Renal cortical epithelial cell (primary cell): ENCODE results near the gene RGL1. TPM values are rescaled to one million over a fixed set of nuclear protein-coding genes. Genes with fewer than 3 reads are reported as not detected.

Experiments used
- DNase-seq: peaks from one replicate; pipeline ENCODE4 v3.0.0-alpha.2; 2011; ENCODE audit warnings: low read depth
- total RNA-seq: library from RNA; depleted of rRNA; stranded (reverse); fragments of >200 nt; gene quantifications from 2 replicates; pipeline ENCODE4 v1.2.3, GENCODE V29; 2014

RGL1 gene
- total RNA-seq, 1 donor from 2014 or later, result 5.9 TPM

DNA sequence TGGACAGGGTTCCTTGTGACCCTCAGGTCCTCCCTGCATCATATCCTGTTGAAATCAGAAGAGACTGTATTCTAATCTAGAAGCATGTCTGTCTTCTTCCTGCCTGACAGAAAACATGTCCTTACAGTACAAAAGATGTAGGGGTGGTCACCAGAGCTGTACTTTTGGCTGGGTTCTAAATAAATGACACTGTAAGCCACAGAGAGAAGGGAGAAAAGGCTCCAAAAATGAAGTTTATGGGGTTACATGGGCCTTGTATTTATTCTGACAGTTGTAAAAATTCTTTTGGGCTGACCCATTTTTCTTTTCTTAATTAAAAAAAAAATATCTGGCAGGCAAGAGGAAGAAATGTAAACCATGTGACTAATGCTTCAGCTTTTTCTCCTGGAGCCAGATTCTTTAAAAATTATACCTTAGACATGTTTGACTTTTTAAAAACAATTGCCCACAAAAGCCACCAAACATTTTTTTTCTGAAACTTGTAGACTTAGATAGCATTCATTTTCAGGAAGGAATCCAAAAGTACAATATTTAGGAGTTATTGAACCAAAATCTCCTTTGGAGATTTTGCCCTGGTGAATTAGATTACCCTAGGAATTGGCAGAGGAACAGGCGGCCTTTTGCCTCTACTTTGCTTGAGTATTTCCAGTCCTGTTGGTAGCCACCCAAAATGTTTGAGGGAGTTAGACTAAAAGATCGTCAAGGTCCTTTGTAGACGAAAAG is 17.1 kb downstream of the RGL1 start:
- no peak for DNase-seq

- DNase-seq, result no peak
These were observed 19.4 kb downstream of the RGL1 start for GRCh38 chr1:183824291-183824690.

DNA sequence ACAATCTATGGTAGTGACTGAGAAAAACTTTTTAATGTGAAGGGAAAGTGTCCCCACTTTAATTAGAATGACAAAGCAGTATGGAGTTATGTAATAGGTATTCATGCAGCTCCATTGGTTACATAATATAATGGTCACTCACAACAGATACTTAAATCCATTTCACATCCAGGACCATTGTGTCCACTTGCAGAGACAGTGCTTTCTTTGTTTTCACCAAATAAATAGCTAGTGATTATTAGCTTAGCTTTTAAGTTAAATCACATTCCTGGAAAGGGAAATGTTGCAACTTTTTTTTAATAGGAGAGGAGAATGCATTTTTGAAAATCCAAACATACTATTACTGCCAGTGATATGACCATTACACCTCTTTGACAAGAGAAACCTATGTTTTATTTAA is 22.9 kb downstream of the RGL1 start:
- DNase-seq, result peak; percentile 66

DNA sequence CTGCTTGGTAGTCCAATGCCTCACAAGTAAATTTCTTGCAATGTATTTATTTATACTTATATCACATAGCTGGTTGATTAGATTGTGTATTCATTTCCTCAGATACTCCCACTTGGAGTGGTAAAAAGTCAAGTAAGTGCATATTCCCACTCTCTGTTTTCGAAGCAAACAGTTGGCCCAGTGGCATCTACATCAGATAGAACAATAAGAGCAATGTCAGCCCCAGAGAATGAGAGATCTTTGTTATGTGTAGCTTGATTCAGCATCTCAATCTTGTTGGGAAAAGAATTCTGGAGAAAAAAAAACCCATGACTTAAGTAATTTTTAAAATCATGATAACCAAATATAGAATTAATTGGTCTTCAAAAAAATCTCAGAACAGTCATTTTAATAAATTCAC is 25.5 kb downstream of the RGL1 start:
- DNase-seq, result no peak

GRCh38 chr1:183831311-183831710 is 26.4 kb downstream of the RGL1 start:
- no peak for DNase-seq

DNA sequence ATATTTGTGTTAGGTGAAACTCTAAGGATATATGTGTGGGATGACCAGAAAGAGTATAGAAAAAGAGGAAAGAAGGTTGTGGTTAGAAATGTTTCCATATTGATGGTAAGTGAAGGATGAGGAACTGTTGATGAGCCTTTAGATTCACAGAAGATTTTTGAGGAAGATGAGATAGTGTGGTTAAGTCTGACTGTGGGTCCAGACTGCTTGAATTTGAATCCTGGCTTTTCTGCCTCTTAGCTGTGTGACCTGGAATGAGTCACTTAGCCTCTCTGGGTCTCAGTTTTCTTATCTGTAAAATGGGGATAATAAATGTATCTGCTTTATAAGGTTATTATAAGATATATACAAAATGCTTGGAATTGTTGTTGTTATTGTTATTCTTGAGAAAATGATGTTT is 27.5 kb downstream of the RGL1 start:
- no peak for DNase-seq

- DNase-seq, result no peak
These were observed 29.6 kb downstream of the RGL1 start for GRCh38 chr1:183834568-183834967.

- no peak for DNase-seq
These were observed 31.7 kb downstream of the RGL1 start for GRCh38 chr1:183836598-183836997.

DNA sequence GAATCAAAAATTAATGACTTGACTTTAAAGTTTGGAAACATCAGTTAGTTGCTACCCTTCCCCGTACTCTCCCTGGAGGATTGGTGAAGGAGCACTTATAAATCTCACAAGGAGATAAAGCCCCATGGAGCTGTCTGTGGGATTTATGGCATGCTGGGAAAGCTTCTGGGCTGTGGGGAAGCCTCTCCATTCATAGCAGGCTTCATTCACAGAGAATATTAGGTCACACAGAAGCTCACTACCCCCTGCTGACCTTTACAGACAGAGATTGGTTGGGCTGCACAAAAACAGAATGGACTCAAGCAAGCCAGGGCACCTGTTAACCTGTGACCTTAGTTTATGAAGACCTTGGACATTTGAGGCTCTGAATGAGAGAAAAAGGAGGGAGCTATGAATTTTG is 32.1 kb downstream of the RGL1 start:
- DNase-seq, result no peak

- DNase-seq, result no peak
These were observed 33.3 kb downstream of the RGL1 start for GRCh38 chr1:183838221-183838620.

- peak; percentile 78 for DNase-seq
These were observed 35.2 kb downstream of the RGL1 start for GRCh38 chr1:183840140-183840539.

GRCh38 chr1:183841550-183841949 is 36.6 kb downstream of the RGL1 start:
- DNase-seq, result no peak

GRCh38 chr1:183841950-183842794 is 37.3 kb downstream of the RGL1 start:
- peak; percentile 81 for DNase-seq

- no peak for DNase-seq
These were observed 37.9 kb downstream of the RGL1 start for GRCh38 chr1:183842795-183843144.

GRCh38 chr1:183844806-183845205 is 39.9 kb downstream of the RGL1 start:
- DNase-seq, result no peak

- DNase-seq, result no peak
These were observed 40.8 kb downstream of the RGL1 start for GRCh38 chr1:183845681-183846080.

- peak; percentile 40 for DNase-seq
These were observed 42.7 kb downstream of the RGL1 start for GRCh38 chr1:183847641-183848040.

- no peak for DNase-seq
These were observed 45.9 kb downstream of the RGL1 start for GRCh38 chr1:183850852-183851251.

- no peak for DNase-seq
These were observed 54.2 kb downstream of the RGL1 start for GRCh38 chr1:183859119-183859518.

DNA sequence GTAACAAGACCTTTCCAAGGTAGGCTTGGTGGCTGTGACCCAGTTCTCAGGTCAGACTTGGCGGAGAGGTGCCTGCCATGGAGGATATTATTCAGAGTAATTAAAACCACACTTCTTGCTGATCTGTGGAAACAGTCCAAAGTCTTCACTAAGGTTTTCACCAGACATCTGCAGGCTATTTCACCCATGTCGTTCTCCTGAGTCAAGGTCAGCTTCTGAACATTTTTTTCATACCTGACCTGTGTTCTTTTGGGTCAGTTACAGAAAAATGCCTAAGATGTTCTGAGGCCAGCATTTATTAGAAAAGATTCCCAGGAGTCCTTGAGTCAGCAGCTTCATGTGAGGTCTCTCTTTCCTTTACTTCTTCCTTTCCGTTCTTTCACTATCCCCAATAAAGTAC is 54.9 kb downstream of the RGL1 start:
- DNase-seq, result peak; percentile 70

DNA sequence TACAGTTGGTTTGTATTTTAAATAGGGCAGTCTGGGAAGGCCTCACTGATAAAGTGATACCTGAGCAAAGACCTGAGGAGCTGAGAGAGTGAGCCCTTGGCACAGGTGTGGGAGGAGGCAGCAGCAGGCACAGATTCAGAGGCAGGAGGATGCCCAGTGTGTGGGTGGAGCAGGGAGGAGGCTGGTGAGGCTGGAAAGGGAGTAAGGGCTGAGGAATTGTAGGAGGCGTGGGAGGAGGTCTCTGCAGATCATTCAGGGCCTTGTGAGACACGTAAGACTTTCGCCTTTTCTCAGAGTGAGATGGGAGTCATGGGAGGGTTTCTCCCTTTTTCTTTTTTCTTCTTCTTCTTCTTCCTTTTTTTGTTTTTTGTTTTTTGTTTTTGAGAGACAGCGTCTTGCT is 58.0 kb downstream of the RGL1 start:
- DNase-seq, result no peak

- DNase-seq, result no peak
These were observed 58.9 kb downstream of the RGL1 start for GRCh38 chr1:183863852-183864251.

DNA sequence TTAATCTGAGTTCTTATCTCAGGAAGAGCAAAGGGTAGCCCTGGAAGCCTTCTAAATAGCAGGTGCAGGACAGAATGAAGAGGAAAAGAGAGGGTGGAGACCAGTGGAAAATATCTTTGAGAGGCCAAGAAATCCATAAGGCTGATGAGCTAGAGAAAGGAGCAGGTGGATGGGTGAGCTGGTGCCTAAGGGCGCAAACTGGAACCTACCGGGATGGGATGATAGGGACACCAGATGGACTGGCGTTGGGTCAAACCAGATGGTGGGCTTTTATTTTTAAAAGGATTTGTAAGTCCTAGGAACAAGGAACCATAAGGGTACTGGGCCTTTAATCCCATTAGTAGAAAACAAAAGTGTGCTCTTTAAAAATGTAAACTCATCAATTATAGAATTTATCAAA is 59.7 kb downstream of the RGL1 start:
- DNase-seq, result no peak
